H1 (cell line): ENCODE data around the gene CNTD1. TPM values are rescaled to one million over a fixed set of nuclear protein-coding genes. Genes with fewer than 3 reads are reported as not detected.

Experiments used
- BRCA1 ChIP-seq: IDR thresholded peaks from 2 replicates; pipeline ENCODE4 v1.6.1; 2012; ENCODE audit warnings: low read depth, low read length, improper control_type of control experiment
- MAFK ChIP-seq: IDR thresholded peaks from 2 replicates; pipeline ENCODE4 v1.6.1; 2012; ENCODE audit warnings: low read depth, mild to moderate bottlenecking, improper control_type of control experiment, low read length
- RFX5 ChIP-seq: IDR thresholded peaks from 2 replicates; pipeline ENCODE4 v1.6.1; 2011; ENCODE audit warnings: low read depth, low read length, improper control_type of control experiment, borderline replicate concordance
- TAF7 ChIP-seq: optimal IDR thresholded peaks from 2 replicates; pipeline ENCODE3; 2011; ENCODE audit warnings: low read depth, mild to moderate bottlenecking, inconsistent platforms, low read length, moderate library complexity, borderline replicate concordance
- YY1 ChIP-seq: IDR thresholded peaks from 2 replicates; pipeline ENCODE4 v1.6.1; 2011; ENCODE audit warnings: low read depth, mild to moderate bottlenecking, low read length
- polyA plus RNA-seq, 7 experiments: library from polyadenylated mRNA; depleted of rRNA in 3 of 7; stranded (reverse) in 5 of 7; unstranded in 2 of 7; fragments of >200 nt in 5 of 7; fragments of 200-250 nt in 2 of 7; gene quantifications; 1 replicate in 5 of 7; 2 replicates in 1 of 7; 4 replicates in 1 of 7; pipeline versions ENCODE4 v1.2.1 to v1.2.3, GENCODE V29; 2011 to 2013; ENCODE audit warnings: missing spikeins in 2 of 7, mixed read lengths in 2 of 7
- total RNA-seq: library from RNA; stranded (reverse); fragmentation: NEBNext Ultra II Directional; extraction: Animal tissue kit (Norgen Biotek cat#: 25700); gene quantifications from 2 replicates; pipeline ENCODE4 v1.2.1, GENCODE V29; 2021
- TF ChIP-seq, protein P1 (sequence below): IDR thresholded peaks from 2 replicates; pipeline ENCODE4 v1.6.1; 2012; ENCODE audit warnings: low read length, inconsistent platforms

Gene CNTD1
- total and polyA plus RNA-seq, 2 of the 8 experiments (the other 6 are each of a cell fraction or from before 2014, with no cell fraction given) = not detected

DNA sequence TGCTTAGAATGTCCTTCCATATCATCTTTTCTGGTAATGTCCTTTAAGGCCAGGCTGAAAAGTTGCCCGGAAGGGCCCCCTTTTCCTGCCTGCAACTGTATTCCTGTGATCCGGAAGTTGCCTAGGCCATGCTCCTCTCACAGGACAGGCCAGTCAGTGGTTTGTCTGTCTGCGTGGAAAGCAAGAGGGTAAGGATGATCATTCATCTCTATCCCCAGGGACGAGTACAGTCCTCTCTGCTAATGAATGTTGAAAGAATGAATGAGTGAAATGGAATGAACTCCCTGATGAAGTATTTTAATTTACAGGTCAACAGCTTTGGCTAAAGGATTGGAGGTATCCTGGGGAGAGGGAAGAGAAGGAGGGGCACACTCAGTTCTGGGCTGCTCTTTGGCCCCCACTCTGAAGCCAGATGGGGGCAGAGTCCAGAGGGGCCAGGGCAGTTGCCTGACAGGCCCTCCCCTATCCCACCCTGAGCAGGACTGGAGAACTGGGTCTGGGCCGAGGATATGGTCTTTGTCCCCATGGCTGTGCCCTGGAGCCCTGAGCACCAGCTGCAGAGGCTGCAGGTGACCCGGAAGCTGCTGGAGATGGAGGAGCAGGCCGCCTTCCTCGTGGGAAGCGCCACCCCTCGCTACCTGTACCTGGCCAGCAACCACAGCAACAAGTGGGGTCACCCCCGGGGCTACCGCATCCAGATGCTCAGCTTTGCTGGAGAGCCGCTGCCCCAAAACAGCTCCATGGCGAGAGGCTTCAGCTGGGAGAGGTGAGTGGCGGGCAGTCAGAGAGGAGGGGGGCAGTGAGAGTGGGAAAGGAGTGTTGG is 55.5 kb downstream of the CNTD1 start (continued):
- TF ChIP-seq TAF7 = no peak
- TF ChIP-seq, protein P1, sequence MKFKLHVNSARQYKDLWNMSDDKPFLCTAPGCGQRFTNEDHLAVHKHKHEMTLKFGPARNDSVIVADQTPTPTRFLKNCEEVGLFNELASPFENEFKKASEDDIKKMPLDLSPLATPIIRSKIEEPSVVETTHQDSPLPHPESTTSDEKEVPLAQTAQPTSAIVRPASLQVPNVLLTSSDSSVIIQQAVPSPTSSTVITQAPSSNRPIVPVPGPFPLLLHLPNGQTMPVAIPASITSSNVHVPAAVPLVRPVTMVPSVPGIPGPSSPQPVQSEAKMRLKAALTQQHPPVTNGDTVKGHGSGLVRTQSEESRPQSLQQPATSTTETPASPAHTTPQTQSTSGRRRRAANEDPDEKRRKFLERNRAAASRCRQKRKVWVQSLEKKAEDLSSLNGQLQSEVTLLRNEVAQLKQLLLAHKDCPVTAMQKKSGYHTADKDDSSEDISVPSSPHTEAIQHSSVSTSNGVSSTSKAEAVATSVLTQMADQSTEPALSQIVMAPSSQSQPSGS = no peak
- TF ChIP-seq RFX5 = no peak
- no peak for TF ChIP-seq BRCA1
- no peak for TF ChIP-seq YY1
- no peak for TF ChIP-seq MAFK
